ENCODE data around the gene HTR2A. TPM values are rescaled to one million over a fixed set of nuclear protein-coding genes. Genes with fewer than 3 reads are reported as not detected.
"Not testable (repeated sequence)": the region's sequence is repeated elsewhere in the genome, so short reads cannot be mapped to it uniquely, and the experiment has no call there.

Gene HTR2A
- total RNA-seq, 2 experiments from 2014 or later: not detected

GRCh38 chr13:46817095-46817494 lies 79.8 kb downstream of the HTR2A start:
- H3K9me3 Mint-ChIP-seq: peaks cover 12% of the 10 kb centered on the region
- CTCF ChIA-PET: interaction anchor here (1.0 kb wide), 1 partner anchor 15 kb away, joined by 4 read pairs; no protein-coding TSS in a partner anchor

GRCh38 chr13:46816371-46816770 lies 80.5 kb downstream of the HTR2A start:
- Mint-ChIP-seq H3K27ac (no peak overlapping the region), H3K36me3 (ENCODE audit: low read depth) (peaks cover 5% of the 10 kb centered on the region), H3K4me1 (ENCODE audit: low read depth) (no peaks in the 10 kb centered on the region), H3K27me3 (peaks cover 4% of the 10 kb centered on the region), H3K9me3 (peaks cover 17% of the 10 kb centered on the region), H3K4me3 (no peak overlapping the region)
- DNase-seq (no peak), ATAC-seq (no peak)
- ChIA-PET POLR2A (no interaction called here), CTCF (interaction anchor here (1.2 kb wide), 2 partner anchors 15 to 337 kb away, joined by 3 read pairs; no protein-coding TSS in a partner anchor)
- intact Hi-C loops (cut with micrococcal nuclease): no loop called here
- TF ChIP-seq CTCF (IDR thresholded peaks at IDR 0.05): no peak

More at GRCh38 chr13:46817095-46817494, 79.8 kb downstream of the HTR2A start:
- intact Hi-C loops (cut with micrococcal nuclease): no loop called here
- H3K36me3 Mint-ChIP-seq (ENCODE audit: low read depth): peaks cover 4% of the 10 kb centered on the region
- TF ChIP-seq CTCF (IDR thresholded peaks at IDR 0.05): no peak
- H3K4me1 Mint-ChIP-seq (ENCODE audit: low read depth): no peaks in the 10 kb centered on the region
- no peak overlapping the region for H3K27ac Mint-ChIP-seq
- DNase-seq: no peak
- H3K27me3 Mint-ChIP-seq: peaks cover 4% of the 10 kb centered on the region
- ATAC-seq: no peak
- H3K4me3 Mint-ChIP-seq: no peak overlapping the region
- POLR2A ChIA-PET: interaction anchor here (0.6 kb wide), 1 partner anchor 901 kb away, joined by 3 read pairs; no protein-coding TSS in a partner anchor

GRCh38 chr13:46812301-46812797 lies 84.5 kb downstream of the HTR2A start:
- Mint-ChIP-seq H3K27me3 (peaks cover 4% of the 10 kb centered on the region), H3K27ac (no peak overlapping the region), H3K9me3 (peaks cover 17% of the 10 kb centered on the region), H3K4me3 (no peak overlapping the region), H3K4me1 (ENCODE audit: low read depth) (no peaks in the 10 kb centered on the region), H3K36me3 (ENCODE audit: low read depth) (peaks cover 5% of the 10 kb centered on the region)
- ATAC-seq (no peak), DNase-seq (no peak)
- intact Hi-C loops (cut with micrococcal nuclease): no loop called here
- POLR2A ChIA-PET: no interaction called here
- CTCF ChIA-PET: no interaction called here
- TF ChIP-seq CTCF (IDR thresholded peaks at IDR 0.05): no peak

DNA sequence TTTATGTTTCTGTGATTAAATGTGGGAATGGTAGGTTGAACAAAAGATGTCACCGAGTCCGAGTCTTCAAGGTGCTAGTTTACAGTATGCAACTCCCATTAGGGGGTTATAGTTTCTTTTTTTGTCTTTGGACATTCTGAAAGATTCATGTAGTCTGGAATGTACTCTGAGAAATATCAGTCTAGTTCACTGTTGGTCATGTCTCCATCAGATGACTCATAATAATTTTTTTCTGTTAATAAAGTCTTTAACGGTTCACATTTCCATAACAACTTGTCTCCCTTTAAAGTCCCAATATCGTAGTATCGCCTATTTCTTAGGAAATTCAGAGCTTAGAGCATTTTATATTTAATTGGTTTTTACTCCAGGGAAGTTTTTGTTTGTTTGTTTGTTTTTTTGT lies 86.4 kb downstream of the HTR2A start:
- Mint-ChIP-seq H3K9me3 (peaks cover 17% of the 10 kb centered on the region), H3K4me1 (ENCODE audit: low read depth) (no peaks in the 10 kb centered on the region), H3K4me3 (no peak overlapping the region), H3K27me3 (peaks cover 4% of the 10 kb centered on the region), H3K36me3 (ENCODE audit: low read depth) (peaks cover 5% of the 10 kb centered on the region), H3K27ac (no peak overlapping the region)
- no peak for TF ChIP-seq CTCF (IDR thresholded peaks at IDR 0.05)
- ChIA-PET POLR2A (no interaction called here), CTCF (interaction anchor here (1.0 kb wide), 1 partner anchor 9 kb away, joined by 3 read pairs; no protein-coding TSS in a partner anchor)
- intact Hi-C loops (cut with micrococcal nuclease): no loop called here
- DNase-seq: no peak
- no peak for ATAC-seq

DNA sequence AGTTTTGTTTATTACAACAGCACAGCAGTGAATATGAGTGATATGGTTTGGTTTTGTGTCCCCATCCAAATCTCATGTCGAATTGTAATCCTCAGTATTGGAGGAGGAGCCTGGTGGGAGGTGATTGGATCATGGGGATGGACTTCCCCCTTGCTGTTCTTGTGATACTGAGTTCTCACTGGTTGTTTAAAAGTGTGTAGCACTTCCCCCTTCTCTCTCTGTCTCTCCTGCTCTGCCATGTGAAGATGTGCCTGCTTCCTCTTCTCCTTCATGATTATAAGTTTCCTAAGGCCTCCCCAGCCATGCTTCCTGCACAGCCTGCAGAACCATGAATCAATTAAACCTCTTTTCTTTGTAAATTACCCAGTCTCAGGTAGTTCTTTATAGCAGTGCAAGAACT lies 91.9 kb downstream of the HTR2A start:
- CTCF ChIA-PET; intact Hi-C loops (cut with micrococcal nuclease); POLR2A ChIA-PET; H3K27ac Mint-ChIP-seq; H3K9me3 Mint-ChIP-seq; DNase-seq; H3K4me3 Mint-ChIP-seq; ATAC-seq; H3K27me3 Mint-ChIP-seq; H3K36me3 Mint-ChIP-seq (ENCODE audit: low read depth); H3K4me1 Mint-ChIP-seq (ENCODE audit: low read depth): not testable (repeated sequence)
